ENCODE measurements around the gene GALR1.

DNA sequence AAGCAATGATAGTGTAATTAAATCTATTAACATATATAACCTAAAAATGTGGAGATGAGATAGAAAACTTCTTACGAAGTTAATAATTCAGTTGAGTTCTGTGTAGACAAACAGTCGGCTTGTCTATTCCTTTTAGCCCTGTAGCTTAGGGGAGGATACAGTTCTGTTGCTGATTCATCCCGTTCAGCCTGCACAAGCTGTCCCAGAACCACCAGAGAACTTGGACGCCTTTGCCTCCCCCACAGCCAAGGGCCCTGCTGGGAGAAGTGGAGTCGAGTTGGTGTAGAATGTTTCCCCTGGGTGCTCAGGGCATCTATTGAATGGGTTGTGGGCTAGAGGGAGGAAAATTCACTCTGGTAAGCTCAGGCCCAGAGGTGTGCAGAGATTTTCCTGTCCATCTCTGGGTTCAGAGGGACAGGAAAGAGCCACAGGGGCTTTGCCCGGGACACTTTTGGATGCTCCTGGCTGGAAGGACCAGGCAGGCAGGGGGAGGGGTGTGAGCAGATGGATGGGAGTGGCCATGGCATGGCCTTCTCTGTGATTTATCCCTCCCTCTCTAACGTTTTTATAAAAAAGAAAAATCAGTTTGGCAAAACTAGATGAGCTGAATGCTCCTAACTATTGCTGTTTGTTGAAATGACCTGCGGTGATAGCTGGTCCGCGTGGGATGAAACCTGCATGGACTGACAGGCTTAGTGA, 42.8 kb upstream of the GALR1 start:
- TF ChIP-seq, protein P1, sequence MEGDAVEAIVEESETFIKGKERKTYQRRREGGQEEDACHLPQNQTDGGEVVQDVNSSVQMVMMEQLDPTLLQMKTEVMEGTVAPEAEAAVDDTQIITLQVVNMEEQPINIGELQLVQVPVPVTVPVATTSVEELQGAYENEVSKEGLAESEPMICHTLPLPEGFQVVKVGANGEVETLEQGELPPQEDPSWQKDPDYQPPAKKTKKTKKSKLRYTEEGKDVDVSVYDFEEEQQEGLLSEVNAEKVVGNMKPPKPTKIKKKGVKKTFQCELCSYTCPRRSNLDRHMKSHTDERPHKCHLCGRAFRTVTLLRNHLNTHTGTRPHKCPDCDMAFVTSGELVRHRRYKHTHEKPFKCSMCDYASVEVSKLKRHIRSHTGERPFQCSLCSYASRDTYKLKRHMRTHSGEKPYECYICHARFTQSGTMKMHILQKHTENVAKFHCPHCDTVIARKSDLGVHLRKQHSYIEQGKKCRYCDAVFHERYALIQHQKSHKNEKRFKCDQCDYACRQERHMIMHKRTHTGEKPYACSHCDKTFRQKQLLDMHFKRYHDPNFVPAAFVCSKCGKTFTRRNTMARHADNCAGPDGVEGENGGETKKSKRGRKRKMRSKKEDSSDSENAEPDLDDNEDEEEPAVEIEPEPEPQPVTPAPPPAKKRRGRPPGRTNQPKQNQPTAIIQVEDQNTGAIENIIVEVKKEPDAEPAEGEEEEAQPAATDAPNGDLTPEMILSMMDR (conservative IDR thresholded peaks at IDR 0.05 in 1 of 2, IDR thresholded peaks at IDR 0.05 in 1 of 2; ENCODE audit: extremely low read depth in 1 of 2, insufficient read depth in 1 of 2, low read depth in 1 of 2, low read length in 2 of 2) = no peak
- TF ChIP-seq EZH2 (IDR thresholded peaks at IDR 0.05; ENCODE audit: borderline replicate concordance, low read length) = no peak
